HG02884 (cell line): Measurements from ENCODE around the gene GSTP1.
A peak's percentile ranks its signal among the peaks of the same experiment; 100 is the strongest.
"Not testable (repeated sequence)": the region's sequence is repeated elsewhere in the genome, so short reads cannot be mapped to it uniquely, and the experiment has no call there.

Experiments
- ATAC-seq: cut with Tn5 transposase; IDR thresholded peaks from one replicate; pipeline ENCODE4 v1.9.1; 2021; ENCODE audit warnings: mild to moderate bottlenecking, moderate library complexity; ENCODE audit not compliant: unreplicated experiment

GSTP1 gene

GRCh38 chr11:67562963-67563704 lies 20.5 kb upstream of the GSTP1 start:
- ATAC-seq = no peak

DNA sequence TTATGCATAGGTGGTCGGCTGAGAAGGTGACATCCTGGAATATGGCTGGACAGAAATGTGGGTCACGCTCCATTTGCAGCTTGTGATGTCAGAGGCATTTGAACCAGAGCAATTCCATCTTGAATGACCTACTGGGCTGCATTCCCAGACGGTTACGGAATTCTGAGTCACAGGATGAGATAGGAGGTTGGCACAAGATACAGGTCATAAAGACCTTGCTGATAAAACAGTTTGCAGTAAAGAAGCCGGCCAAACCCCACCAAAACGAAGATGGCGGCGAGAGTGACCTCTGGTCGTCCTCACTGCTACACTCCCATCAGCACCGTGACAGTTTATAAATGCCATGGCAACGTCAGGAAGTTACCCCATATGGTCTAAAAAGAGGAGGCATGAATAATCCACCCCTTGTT lies 19.9 kb upstream of the GSTP1 start:
- not testable (repeated sequence) for ATAC-seq

GRCh38 chr11:67564230-67564629 lies 19.4 kb upstream of the GSTP1 start:
- ATAC-seq = no peak

- no peak for ATAC-seq
Observed at GRCh38 chr11:67571443-67571842, 12.2 kb upstream of the GSTP1 start.

DNA sequence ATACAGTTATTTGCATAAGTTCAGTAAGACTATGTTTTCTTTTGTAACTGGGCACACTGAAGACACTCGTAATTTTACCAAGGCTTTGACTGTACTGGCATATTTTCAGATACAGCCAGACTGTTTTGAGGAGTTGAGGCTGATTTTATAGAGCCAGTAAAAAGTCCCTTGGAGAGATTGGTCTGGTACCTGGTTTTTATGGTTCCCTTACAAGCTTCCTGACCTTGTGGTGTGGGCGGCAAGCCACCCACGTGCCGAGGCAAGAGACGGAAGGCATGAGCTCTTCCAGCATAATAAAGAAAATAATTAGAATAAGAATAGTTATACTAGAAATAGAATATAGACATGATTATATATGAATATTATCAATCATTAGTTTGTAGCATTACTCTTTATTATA lies 11.3 kb upstream of the GSTP1 start:
- no peak for ATAC-seq

- no peak for ATAC-seq
Observed at GRCh38 chr11:67572747-67573419, 10.7 kb upstream of the GSTP1 start.

DNA sequence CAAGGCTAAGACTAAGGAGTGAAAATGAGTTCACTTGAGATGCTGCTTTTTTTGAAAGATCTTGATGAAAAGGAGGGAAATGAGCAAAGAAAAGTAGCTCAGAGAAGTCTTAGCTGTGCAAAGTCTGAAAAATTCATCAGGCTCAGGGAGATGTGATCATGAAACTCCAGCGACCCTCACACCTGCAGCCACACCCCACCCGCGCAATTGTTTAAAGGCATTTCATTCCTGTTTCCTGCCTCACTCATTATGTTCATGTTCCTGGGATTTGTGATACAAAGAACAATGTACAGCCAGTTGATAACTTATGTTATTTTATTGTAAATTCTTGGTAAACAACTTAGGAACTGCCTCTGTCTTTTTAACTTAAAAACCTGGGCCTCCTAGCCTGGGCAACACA lies 8.7 kb upstream of the GSTP1 start:
- ATAC-seq = no peak

DNA sequence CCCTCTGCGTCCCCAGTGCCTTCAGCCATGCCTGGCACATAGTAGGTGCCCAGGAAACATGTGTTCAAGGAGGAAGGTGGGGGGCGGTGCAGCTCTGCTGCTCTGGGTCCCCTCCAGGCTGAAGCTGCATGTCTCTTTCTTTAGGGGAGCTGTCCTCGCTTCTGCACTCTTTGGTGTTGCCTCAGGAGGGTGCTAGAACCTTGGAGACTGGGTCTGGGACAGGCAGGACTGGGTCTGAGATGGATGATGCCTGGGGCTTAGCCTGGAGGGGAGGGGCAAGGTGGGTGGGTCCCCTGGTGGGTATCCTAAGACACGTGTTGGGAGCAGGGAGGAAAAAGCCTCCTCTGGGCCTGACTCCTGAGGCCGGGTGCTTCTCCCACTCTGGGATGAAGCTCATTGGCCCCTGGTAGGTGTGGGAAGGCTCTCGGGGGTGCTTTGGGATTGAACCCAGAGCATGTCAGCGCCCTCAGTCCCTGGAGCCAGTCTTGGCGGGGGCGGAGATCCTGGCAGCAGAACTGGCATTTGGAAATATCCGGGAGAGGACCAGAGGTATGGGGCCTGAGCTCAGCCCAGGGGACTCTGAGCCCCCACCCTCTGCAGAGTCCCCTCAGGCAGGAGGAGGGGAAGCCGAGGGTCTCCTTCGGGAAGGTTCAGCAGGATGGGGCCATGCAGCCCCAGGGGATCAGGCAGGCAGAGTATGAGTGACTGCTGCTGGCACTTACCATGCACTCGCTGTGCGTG lies 6.7 kb upstream of the GSTP1 start:
- ATAC-seq = no peak

- ATAC-seq = no peak
Observed at GRCh38 chr11:67577951-67578350, 5.7 kb upstream of the GSTP1 start.

GRCh38 chr11:67581469-67581868 lies 2.1 kb upstream of the GSTP1 start:
- no peak for ATAC-seq

DNA sequence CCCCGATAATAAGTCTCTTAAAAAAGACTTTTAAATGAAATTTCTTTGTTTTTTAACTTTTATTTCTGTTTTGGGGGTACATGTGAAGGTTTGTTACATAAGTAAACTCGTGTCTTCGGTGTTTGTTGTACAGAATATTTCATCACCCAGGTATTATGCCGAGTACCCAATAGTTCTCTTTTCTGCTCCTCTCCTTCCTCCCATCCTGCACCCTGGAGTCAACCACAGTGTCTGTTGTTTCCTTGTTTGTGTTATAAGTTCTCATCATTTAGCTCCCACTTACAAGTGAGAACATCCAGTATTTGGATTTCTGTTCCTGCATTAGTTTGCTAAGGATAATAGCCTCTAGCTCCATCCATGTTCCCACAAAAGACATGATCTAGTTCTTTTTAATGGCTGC lies 1.6 kb upstream of the GSTP1 start:
- no peak for ATAC-seq

GRCh38 chr11:67584205-67584880 lies 731 bp downstream of the GSTP1 start:
- ATAC-seq = no peak

DNA sequence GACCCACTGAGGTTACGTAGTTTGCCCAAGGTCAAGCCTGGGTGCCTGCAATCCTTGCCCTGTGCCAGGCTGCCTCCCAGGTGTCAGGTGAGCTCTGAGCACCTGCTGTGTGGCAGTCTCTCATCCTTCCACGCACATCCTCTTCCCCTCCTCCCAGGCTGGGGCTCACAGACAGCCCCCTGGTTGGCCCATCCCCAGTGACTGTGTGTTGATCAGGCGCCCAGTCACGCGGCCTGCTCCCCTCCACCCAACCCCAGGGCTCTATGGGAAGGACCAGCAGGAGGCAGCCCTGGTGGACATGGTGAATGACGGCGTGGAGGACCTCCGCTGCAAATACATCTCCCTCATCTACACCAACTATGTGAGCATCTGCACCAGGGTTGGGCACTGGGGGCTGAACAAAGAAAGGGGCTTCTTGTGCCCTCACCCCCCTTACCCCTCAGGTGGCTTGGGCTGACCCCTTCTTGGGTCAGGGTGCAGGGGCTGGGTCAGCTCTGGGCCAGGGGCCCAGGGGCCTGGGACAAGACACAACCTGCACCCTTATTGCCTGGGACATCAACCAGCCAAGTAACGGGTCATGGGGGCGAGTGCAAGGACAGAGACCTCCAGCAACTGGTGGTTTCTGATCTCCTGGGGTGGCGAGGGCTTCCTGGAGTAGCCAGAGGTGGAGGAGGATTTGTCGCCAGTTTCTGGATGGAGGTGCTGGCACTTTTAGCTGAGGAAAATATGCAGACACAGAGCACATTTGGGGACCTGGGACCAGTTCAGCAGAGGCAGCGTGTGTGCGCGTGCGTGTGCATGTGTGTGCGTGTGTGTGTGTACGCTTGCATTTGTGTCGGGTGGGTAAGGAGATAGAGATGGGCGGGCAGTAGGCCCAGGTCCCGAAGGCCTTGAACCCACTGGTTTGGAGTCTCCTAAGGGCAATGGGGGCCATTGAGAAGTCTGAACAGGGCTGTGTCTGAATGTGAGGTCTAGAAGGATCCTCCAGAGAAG lies 1.6 kb downstream of the GSTP1 start:
- no peak for ATAC-seq

DNA sequence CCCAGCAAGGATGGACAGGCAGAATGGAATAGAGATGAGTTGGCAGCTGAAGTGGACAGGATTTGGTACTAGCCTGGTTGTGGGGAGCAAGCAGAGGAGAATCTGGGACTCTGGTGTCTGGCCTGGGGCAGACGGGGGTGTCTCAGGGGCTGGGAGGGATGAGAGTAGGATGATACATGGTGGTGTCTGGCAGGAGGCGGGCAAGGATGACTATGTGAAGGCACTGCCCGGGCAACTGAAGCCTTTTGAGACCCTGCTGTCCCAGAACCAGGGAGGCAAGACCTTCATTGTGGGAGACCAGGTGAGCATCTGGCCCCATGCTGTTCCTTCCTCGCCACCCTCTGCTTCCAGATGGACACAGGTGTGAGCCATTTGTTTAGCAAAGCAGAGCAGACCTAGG lies 2.3 kb downstream of the GSTP1 start:
- ATAC-seq = no peak

DNA sequence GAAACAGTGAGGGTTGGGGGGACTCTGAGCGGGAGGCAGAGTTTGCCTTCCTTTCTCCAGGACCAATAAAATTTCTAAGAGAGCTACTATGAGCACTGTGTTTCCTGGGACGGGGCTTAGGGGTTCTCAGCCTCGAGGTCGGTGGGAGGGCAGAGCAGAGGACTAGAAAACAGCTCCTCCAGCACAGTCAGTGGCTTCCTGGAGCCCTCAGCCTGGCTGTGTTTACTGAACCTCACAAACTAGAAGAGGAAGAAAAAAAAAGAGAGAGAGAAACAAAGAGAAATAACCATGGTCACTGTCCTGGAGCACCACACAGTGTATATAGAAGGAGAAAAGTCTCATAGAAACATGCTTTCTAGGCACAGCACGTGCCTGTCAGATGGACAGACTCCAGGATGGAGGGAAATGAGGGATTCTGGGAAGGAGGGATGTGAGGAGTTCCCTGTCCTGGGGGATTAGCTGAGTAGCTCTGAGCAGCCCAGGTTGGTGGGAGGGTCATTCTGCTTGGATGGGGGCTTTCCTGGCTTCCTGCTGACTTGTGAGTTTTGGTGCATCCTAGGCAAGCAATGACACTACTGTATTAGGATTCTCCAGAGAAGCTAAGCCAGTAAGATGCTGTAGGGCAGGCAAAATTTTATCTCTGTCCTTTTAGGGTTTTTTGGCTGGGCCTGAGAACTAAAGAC lies 3.1 kb downstream of the GSTP1 start:
- ATAC-seq = no peak

GRCh38 chr11:67588136-67588503 lies 4.5 kb downstream of the GSTP1 start:
- peak; percentile 5 for ATAC-seq

- not testable (repeated sequence) for ATAC-seq
Observed at GRCh38 chr11:67588899-67589415, 5.3 kb downstream of the GSTP1 start.

GRCh38 chr11:67592880-67593564 lies 9.4 kb downstream of the GSTP1 start:
- no peak for ATAC-seq

- no peak for ATAC-seq
Observed at GRCh38 chr11:67593565-67593905, 9.9 kb downstream of the GSTP1 start.
